Muscle of arm (tissue), 12 donors: ENCODE data around the gene RRN3. TPM values are rescaled to one million over a fixed set of nuclear protein-coding genes. Genes with fewer than 3 reads are reported as not detected.
"Not testable (repeated sequence)": the region's sequence is repeated elsewhere in the genome, so short reads cannot be mapped to it uniquely, and the experiment has no call there.

Experiments used
- DNase-seq: peaks from one replicate; pipeline ENCODE4 v3.0.0-alpha.2; 2013
- polyA plus RNA-seq, 12 donors: library from polyadenylated mRNA; unstranded; fragments of 120-200 nt; gene quantifications; one replicate each; pipeline ENCODE4 v1.2.1, GENCODE V29; 2013; ENCODE audit not compliant: insufficient read length in 12 of 12

The RRN3 gene
- polyA plus RNA-seq, 12 donors, result 27.9 to 37.9 (median 33.8) TPM; not detected in 1

DNA sequence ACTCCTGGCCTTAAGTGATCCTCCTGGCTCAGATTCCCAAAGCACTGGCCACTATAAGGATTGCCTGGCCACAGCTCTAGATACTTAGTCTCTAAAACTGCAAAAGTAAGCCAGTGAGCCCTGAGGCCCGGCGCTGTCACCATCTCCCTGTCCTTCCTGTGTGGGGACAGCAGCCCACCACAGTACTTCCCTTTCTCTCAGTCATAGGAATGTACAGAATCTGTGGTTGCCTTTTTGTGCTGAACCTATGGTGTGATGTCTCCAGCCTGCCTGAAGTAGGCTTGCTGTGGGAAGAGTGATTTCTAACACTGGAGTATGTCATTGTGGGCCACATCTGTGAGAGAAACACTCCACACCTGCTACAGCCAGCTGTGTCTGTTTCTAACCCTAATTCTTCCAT is 62.9 kb downstream of the RRN3 start:
- no peak for DNase-seq

DNA sequence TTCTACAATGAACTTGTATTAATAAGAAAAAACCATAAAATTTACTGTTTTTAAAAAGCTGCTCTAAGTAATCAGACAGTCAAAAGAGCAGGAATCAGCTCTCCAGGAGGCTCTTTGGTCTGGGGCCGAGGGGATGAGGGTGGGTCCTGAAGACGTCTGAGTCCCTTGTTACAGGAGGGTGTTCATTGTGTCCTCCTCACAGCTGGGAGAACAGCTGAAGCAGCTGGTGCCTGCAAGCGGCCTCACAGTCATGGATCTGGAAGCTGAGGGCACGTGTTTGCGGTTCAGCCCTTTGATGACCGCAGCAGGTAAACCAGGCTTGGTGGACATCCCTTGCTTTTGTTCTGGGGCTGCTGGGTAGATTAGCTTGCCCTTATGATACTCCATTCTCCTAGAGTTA is 64.3 kb downstream of the RRN3 start:
- DNase-seq, result not testable (repeated sequence)

DNA sequence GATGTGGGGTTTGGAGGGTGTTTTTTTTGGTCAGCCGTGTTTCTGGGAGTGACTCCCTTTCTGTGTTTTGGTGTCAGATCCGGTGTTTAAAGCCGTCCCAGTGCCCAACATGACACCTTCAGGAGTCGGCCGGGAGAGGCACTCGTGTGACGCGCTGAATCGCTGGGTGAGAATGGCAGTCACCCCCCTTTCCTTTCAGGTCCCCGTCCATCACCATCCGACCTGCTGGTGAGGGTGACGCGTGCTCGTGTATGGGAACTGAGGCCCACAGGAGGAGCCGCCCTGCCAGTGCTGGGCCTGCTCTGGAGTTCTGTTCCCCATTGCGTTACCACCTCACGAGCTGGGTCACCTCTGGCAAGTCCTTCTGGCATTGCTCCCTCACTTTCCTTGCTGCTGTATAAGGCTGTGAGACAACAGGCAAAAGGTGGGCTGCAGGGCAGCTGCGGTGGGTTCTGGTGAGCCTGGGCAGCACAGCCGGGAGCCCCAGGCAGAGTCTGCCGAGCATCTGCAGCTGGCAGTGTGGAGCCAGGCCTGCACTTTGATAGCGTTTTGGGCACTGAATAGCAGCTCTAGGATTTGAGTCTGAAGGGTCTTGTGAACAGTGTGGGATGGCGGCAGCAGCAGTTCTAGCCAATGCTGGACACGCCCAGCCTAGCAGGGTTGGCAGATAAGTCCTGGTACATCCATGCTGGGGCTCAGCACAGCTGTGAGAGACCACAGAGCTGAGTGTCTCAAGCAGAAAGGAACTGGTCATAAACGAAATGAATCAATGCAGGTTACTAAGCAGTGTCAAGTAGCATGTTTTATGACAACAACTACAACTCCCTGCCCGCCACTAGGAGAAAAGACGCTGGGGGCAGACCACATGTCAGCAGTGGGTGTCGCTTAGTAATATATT is 65.0 kb downstream of the RRN3 start:
- DNase-seq, result not testable (repeated sequence)

DNA sequence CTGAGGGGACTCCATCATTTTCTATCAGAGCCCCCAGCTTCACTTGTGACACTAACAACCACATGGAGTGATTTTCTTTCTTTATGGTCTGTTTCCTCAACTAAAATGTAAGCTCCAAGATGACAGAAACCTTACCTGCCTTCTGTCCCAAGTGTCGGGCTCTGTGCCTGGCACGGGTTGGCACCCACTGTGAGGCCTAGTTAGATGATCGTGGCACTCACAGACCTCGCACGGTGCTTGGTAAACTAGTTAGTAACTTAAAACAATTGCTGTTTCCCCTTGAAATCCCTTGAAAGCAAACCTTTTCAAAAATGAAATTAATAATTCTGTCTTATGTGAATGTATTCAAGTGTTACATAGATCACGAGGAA is 65.7 kb downstream of the RRN3 start:
- not testable (repeated sequence) for DNase-seq

DNA sequence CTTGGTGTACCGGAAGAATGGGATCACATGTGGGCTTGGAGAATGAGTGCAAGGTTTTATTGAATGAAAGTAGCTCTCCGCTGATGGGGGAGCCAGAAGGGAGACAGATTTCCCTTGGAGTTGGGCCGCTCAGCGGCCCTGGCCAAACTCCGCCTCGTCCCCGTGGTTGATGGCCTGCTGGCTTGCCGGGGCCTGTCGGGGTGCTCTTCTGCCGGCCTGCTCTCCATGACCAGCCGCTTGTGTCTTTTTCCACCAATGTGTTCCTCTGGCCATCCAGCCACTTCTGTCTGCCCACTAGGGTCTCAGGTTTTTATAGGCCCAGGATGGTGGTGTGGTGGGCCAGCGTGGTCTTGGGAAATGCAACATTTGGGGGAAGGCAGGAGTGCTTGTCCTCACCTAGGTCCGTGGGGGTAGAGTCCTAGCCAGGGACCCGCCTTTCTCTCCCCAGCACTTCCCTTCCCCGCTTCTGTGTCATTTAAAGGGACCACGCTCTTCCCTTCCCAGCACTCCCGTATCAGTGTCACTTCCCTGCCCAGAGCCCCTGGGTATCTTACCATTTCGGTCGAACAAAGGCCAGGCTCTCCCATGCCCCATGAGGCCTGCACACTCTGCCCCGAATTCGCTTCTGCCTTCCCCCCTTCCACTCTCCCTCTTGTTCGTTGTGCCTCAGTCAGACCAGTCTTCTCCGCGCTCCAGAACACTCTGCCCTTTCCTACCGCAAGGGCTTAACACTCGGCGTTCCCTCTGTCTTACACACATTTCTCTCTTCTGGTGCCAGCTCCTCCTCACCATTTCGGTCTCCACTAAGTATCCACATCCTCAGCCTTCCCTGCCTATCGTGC is 66.3 kb downstream of the RRN3 start:
- DNase-seq, result not testable (repeated sequence)

DNA sequence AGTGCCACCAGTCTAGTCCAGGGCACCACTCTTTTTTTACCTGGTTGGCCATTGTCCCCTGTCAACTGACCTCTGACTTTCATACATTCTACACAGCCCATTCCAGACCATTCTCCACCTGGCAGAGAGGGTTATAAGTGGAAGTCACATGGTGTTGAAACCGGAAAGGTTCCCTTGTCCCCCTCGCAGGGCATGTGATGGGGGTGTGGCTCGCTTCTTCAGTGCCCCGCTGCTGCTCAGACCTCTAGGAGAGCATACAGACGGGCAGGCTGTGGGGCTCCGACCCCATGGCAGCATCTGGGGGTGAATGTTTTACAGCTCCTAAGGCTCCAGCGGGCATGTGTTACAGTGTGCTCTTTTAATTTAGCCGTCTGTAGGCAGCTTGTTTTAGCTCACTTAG is 67.0 kb downstream of the RRN3 start:
- not testable (repeated sequence) for DNase-seq

DNA sequence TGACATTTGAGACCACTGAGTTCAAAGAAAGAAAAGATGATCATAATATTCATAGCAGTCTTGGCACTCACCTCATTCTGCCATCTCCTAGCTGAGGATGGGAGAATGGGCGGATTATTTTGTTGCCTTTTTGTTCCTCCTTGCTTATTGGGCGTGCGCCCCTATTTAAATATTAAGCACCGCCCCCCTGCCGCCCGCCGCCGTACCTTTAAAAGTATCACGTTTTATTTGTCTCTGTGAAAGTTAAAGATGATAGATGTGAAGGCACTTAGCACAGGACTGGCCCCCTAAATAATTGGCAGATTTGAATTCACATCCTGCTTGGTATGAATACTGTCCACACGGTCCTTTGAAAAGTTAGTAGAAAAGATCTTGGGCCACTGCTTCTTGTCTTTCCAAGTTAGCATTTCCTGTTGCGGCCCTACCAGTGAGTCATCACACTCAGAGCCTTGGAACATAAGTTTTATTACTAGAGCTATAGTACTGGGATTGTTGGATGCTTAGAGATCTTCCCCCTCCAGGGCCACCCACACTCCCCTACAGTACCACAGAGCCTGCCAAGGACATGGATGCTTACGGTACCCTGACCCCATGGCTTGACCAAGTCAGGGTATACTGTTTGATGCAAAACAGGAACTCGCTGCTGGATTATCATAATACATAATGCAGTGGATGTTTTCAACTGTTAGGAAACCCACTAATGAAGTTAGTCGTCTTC is 68.7 kb downstream of the RRN3 start:
- not testable (repeated sequence) for DNase-seq

DNA sequence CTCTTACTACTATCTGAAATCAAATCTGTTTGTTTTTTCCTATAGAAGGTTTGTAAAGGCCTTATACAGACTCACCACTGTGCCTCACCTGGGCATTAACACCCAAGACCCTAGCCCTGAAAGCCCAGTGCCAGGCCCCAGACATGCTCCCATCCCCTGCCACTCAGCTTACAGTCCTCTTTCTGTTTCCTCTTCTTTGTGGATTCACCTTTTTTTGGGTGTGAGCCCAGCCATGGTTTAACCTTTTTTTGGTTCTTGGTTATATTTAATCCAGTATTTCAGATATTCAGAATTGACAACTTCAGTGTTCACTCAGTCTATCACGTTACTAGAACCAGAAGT is 69.2 kb downstream of the RRN3 start:
- not testable (repeated sequence) for DNase-seq

DNA sequence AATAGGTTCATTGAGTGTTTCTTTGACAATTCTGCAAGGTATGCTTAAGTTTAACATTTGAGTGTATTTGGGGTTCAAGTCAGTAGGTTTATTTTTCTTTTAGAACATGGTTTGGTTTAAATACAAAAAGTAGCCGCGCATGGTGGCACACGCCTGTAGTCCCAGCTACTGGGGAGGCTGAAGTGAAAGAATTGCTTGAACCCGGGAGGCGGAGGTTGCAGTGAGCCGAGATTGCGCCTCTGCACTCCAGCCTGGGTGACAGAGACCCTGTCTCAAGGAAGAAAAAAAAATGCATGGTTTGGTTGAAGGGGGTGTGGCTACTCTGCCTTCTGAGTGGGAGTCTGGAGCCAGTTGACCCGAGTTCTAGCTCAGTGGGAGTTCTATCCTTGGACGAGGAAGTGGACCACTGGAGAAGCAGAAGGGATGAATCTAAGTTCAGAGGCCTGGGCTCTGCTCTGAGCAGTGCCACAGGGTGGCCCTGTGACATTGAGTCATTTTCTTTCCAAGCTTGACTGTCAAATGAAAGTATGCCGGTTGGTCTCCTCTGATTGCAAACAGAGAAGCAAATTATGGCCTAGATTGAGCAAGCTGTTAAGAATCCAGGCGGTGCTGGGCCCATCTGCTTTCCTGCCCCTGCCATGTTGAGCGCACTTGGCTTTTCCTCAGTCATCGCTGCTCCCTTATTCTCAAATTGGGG is 70.5 kb downstream of the RRN3 start:
- not testable (repeated sequence) for DNase-seq

DNA sequence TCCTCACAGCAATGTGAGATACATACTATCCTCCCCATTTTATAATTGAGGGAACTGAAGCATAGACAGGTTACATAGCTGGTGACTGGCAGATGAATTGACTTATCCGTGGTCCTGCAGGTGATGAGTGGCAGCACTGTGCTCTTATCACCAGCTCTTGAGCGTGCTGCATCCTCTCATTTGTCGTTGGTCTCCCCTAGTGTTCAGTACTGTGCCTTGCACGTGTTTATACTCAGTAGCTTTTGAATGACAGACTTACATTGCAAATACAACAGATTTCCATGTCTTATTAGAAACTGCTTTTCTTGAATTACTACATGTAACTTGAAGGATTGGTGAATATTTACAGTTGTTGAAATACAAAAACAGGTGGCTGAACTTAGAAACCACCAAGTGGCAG is 71.9 kb downstream of the RRN3 start:
- DNase-seq, result not testable (repeated sequence)

DNA sequence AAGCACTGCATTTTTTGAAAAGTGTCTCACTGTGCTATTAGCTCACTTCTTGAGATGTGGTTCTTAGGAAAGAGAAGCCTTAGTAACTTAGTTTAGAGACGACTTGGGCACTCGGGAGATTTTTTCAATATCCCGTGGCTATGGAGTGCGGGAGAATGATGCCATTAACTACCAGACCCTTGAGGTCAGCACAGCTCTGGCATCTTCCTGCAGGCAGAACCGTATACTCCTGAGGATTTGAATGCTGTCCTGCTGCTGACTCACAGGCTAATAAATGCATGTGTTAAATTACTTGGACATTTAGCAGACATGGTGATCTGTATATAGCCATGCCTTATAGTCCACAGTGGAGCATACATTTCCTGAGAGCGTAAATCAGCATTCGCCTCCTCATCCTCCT is 72.6 kb downstream of the RRN3 start:
- not testable (repeated sequence) for DNase-seq

DNA sequence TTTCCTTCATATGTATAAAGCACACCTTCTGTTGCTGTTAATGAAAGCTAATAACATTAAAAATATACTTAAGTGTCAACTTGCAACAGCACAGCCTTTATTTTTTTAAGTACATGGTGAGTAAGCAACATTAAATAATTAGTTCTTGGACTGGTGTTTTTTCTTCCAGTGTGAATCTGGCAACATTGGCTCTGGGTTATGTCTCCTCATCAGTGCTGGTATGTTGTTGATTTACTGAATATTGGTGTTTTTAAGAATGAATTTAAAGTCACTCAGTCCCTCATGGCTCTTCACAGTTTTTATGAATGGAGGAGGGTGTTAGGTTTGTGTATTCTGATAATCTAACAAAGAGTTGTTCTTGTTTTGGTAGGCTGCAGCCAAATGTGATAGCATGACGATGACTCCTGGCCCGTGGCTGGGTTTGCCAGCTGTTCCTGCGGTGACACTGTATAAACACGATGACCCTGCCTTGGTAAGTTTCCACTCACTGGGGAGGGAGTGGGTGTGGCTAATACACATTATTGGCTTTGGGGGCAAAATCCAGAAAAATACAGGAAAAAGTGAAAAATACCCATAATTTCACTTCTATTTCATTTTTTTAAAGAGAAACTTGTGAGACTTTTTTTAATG is 77.0 kb downstream of the RRN3 start:
- DNase-seq, result peak; percentile 41

DNA sequence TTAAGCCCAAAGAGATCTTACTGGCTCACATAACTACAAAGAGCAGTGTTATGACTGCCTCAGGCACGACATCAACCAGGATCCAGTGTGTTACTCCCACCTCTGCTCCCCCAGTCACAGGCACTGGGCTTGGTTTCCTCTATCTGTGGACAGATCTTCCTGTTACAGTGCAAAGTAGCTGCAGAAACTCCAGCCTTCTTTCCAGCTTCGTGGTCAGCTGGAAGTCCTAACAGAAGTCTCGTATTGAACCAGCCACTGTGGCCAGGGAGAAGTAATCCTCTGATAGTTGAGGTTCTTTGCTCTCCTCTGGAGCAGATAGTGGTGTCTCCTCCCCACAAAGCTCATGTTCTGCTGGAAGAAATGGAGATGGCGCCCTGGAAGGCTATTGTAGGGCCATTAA is 77.7 kb downstream of the RRN3 start:
- not testable (repeated sequence) for DNase-seq

DNA sequence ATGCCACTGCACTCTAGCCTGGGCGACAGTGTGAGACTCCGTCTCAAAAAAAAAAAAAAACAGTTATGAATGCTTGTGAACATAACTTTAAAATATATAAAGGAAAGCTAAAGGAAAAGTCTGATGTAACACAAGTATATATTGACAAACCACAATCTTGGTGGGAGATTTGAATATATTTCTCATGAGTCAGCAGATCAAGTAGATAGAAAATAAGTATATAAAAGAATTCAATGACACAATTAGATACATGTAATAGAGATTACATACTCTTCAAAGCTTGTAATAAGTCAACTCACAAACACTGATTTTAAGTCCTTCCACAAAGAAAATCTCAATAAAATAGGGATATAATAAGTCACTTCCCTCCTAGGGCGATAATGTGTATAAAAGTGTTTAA is 78.4 kb downstream of the RRN3 start:
- not testable (repeated sequence) for DNase-seq

DNA sequence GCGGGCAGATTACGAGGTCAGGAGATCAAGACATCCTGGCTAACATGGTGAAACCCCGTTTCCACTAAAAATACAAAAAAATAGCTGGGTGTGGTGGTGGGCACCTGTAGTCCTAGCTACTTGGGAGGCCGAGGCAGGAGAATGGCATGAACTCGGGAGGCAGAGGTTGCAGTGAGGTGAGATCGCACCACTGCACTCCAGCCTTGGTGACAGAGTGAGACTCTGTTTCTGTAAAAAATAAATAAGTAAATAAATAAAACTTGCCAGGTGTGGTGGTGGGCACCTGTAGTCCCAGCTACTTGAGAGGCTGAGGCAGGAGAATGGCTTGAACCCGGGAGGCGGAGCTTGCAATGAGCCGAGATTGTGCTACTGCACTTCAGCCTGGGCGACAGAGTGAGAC is 81.1 kb downstream of the RRN3 start:
- not testable (repeated sequence) for DNase-seq

Other genes starting within 250 kb of the RRN3 start
- gene NPIPA1, start 156.8 kb downstream of the RRN3 start, polyA plus RNA-seq, result 100 to 1,000 TPM in 5 of 12 donors, 10 to 100 TPM in 6, not detected in 1; 74.1 to 202 (median 93.2) TPM
- gene PDXDC1, start 119.2 kb downstream of the RRN3 start, polyA plus RNA-seq, result 10 to 100 TPM in 11 of 12 donors, not detected in 1; 32.9 to 76.6 (median 45.8) TPM
- 10 to 100 TPM in 11 of 12 donors, not detected in 1; 43.8 to 83.7 (median 54.5) TPM for gene NTAN1, start 38.2 kb downstream of the RRN3 start, polyA plus RNA-seq